Right lobe of liver (tissue), 6 donors: Measurements from ENCODE around the gene PCLAF. TPM values are rescaled to one million over a fixed set of nuclear protein-coding genes. Genes with fewer than 3 reads are reported as not detected.

ENCODE experiments used
- ATAC-seq, 4 donors: fragments of 200-7000 bp; cut with Tn5 transposase; one replicate each; pipeline ENCODE4 v1.9.1; 2020; ENCODE audit warnings: mild to moderate bottlenecking in 4 of 4, moderate library complexity in 4 of 4
- DNase-seq, 3 donors: peaks; one replicate each; pipeline ENCODE4 v3.0.0-alpha.2; 2020
- H3K27ac ChIP-seq, 3 donors: fragments of 200-600 bp; one replicate each; pipeline ENCODE4 v1.8.0; 2022
- H3K27me3 ChIP-seq, 2 donors: fragments of 200-600 bp; one replicate each; pipeline ENCODE4 v1.8.0; 2022
- H3K36me3 ChIP-seq, 4 donors: fragments of 200-600 bp; sonication (generic) in 1 of 4; one replicate each; pipeline versions ENCODE4 v1.5.1 to v1.8.0; 2017 to 2022; ENCODE audit warnings: control low read depth in 1 of 4
- H3K4me1 ChIP-seq, 4 donors: fragments of 200-600 bp; sonication (generic) in 1 of 4; one replicate each; pipeline versions ENCODE4 v1.5.1 to v1.8.0; 2017 to 2022; ENCODE audit warnings: control low read depth in 1 of 4
- H3K4me3 ChIP-seq, 3 donors: fragments of 200-600 bp; one replicate each; pipeline ENCODE4 v1.8.0; 2022
- H3K9me3 ChIP-seq, 4 donors: fragments of 200-600 bp; sonication (generic) in 1 of 4; one replicate each; pipeline versions ENCODE4 v1.5.1 to v1.8.0; 2017 to 2022; ENCODE audit warnings: control low read depth in 1 of 4
- POLR2A ChIP-seq: fragments of 450-650 bp; IDR thresholded peaks from one replicate; pipeline ENCODE4 v1.6.1; 2017; ENCODE audit warnings: antibody characterized with exemption, mild to moderate bottlenecking
- WGBS: methylation state at CpG from one replicate; pipeline ENCODE4 v1.1.6; 2018; ENCODE audit warnings: low coverage, low lambda C conversion rate; ENCODE audit not compliant: insufficient coverage; ENCODE audit errors: missing lambda C conversion rate; 5-methylcytosine and 5-hydroxymethylcytosine counted together
- intact Hi-C, 2 donors: fragments of 100-400 bp; cut with DNase I; formaldehyde crosslinking; loops; one replicate each; pipeline versions ENCODE4 v1.11.2 to v1.14.1; 2022
- total RNA-seq, 6 experiments: library from RNA; depleted of rRNA in 2 of 6; stranded (reverse); fragments of >200 nt in 2 of 6; fragmentation: NEBNext Ultra II Directional in 3 of 6; extraction: Animal tissue kit (Norgen Biotek cat#: 25700) in 3 of 6; gene quantifications; one replicate each; pipeline versions ENCODE4 v1.1.0 to v1.2.4, GENCODE V29; 2016 to 2023
- TF ChIP-seq, protein P1 (sequence below), 4 donors: fragments of 200-600 bp in 3 of 4; fragments of 450-650 bp in 1 of 4; IDR thresholded peaks; one replicate each; pipeline versions ENCODE4 v1.5.1 to v1.8.0; 2016 to 2022; ENCODE audit warnings: antibody characterized with exemption in 4 of 4, mild to moderate bottlenecking in 2 of 4
- donor health status: DM: no; HTN: yes; CAD: no.
- donor health status: DM: no; HTN: no; CAD: no.
- donor health status: DM: no; HTN: no; CAD: no.
- donor health status: DM: no; HTN: yes; CAD: no.
- donor health status: DM: no; HTN: yes; CAD: no.

Gene PCLAF
- total RNA-seq, 6 experiments from 2014 or later = 0.60 to 5.6 (median 2.1) TPM

DNA sequence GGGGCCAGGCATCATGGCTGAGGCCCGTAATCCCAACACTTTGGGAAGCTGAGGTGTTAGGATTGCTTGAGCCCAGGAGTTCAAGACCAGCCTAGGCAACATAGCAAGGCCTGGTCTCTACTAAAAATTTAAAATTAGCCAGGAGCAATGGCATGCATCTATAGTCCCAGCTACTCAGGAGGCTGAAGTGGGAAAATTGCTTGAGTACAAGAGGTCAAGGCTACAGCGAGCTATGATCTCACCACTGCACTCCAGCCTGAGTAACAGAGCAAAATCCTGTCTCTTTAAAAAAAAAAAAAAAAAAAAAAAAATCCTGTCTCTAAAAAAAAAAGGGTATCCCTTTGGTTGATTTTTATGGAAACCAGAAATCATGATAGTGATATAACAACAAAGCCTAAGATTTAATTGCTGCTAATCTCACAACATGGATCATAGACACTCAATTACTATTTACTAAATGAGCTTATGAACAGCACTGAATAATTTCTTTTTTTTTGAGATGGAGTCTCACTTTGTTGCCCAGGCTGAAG lies 12.1 kb downstream of the PCLAF start:
- Histone ChIP-seq H3K36me3 (no peaks in the 10 kb centered on the region), H3K4me1 (no peaks in the 10 kb centered on the region), H3K4me3 (no peak overlapping the region), H3K9me3 (no peaks in the 10 kb centered on the region), H3K27me3 (no peaks in the 10 kb centered on the region), H3K27ac (no peak overlapping the region)
- no peak for TF ChIP-seq POLR2A
- TF ChIP-seq, protein P1, sequence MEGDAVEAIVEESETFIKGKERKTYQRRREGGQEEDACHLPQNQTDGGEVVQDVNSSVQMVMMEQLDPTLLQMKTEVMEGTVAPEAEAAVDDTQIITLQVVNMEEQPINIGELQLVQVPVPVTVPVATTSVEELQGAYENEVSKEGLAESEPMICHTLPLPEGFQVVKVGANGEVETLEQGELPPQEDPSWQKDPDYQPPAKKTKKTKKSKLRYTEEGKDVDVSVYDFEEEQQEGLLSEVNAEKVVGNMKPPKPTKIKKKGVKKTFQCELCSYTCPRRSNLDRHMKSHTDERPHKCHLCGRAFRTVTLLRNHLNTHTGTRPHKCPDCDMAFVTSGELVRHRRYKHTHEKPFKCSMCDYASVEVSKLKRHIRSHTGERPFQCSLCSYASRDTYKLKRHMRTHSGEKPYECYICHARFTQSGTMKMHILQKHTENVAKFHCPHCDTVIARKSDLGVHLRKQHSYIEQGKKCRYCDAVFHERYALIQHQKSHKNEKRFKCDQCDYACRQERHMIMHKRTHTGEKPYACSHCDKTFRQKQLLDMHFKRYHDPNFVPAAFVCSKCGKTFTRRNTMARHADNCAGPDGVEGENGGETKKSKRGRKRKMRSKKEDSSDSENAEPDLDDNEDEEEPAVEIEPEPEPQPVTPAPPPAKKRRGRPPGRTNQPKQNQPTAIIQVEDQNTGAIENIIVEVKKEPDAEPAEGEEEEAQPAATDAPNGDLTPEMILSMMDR (IDR thresholded peaks at IDR 0.05) = no peak
- intact Hi-C loops = no loop called here
- ATAC-seq (no peak), DNase-seq (no peak)
- WGBS = 75% methylated on average over 2 of the region's 2 CpGs

DNA sequence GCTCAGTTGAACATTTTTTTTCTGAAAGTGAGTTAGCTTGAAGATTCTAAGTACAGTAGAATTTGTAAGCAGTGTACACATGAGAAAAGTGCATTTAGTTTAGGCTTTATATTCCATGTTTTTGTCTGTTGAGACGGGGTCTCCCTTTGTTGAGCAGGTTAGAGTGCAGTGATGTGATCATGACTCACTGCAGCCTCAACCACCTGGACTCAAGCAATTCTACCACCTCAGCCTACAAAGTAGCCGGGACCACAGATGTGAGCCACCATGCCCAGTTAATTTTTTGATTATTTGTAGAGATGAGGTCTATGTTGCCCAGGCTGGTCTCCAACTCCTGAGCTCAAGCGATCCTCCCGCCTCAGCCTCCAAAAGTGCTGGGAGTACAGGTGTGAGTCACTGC lies 20.0 kb downstream of the PCLAF start:
- Histone ChIP-seq H3K4me3 (no peak overlapping the region), H3K27me3 (no peaks in the 10 kb centered on the region), H3K27ac (no peak overlapping the region), H3K36me3 (no peaks in the 10 kb centered on the region), H3K9me3 (no peaks in the 10 kb centered on the region), H3K4me1 (no peaks in the 10 kb centered on the region)
- no peak for TF ChIP-seq POLR2A
- TF ChIP-seq, protein P1 (IDR thresholded peaks at IDR 0.05) = no peak
- intact Hi-C loops = no loop called here
- 100% methylated on average over 1 of the region's 4 CpGs for WGBS
- ATAC-seq (no peak), DNase-seq (no peak)

DNA sequence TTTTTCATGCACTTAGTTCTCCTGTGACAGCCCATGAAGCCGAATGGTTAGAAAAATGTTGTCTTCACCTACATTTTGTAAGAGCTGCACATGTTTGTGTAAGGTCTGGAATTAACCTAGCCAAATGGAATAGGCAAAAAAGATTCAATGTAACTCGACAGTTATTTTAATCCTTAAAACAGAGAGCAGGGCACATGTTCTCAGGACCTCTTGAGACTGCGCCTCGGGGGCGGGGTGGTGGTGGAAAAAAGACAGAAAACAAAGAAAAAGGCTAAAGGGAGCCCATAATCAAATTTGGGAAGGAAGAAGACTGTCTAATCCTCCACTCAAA lies 24.6 kb downstream of the PCLAF start:
- intact Hi-C loops = loop anchor here (10.0 kb wide), 1 partner anchor 152 kb away; no protein-coding TSS in a partner anchor
- Histone ChIP-seq H3K4me3 (peak overlapping the region; percentile 65 to 78 (median 72)), H3K27ac (peak overlapping the region in 2 of 3 donors; percentile 19 to 26)

DNA sequence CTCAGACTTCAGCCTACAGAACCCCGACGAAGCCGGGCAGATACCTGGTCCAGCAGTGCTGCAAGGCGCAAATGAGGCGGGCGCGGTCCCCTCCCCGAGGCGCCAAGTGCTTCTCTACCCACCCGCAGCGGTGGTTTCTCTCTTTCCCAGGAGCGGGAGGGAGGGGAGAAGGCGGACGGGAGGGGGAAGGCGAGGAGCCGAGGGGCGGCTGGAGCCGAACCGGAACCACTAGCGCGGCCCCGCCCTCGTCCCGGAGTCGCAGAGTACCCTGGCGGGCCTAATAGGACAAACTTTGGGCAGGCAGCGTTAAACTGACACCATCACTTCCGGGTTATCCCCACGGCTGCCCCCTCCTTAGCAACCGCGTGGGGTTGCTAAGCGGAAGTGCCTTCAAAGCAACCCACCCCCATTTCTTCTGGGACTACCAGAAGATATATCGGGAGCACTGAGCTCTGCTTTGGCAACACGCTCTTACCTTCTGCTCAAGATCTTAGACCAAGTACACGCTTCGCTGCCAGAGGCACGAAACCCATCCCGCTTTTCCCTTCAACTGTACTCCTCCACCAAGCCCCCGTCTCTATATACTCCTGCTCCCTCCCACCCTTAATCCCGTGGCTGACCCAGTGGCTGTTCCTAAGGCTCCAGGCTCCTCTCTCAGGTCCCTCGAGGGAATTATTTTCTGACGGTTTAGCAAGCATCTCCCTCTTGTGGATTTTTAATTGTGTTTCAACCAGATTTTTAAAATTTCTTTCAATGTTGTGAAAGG lies 25.1 kb downstream of the PCLAF start, which contains the start of gene CSNK1G1:
TSS of gene CSNK1G1 (minus strand) at position 230 of the 766 bp plus-strand sequence. CDS start 55,674 bp downstream, outside the sequence.
- Histone ChIP-seq H3K9me3 (no peaks in the 10 kb centered on the region), H3K4me3 (peak within 1 kb of the TSS; percentile 65 to 78 (median 72)), H3K27ac (peak within 1 kb of the TSS; percentile 19 to 47 (median 36)), H3K36me3 (no peaks in the 10 kb centered on the region), H3K4me1 (no peaks in the 10 kb centered on the region), H3K27me3 (no peaks in the 10 kb centered on the region)
- 0% methylated on average over 15 of the region's 42 CpGs for WGBS
- peak; percentile 99 to 100 (median 99) for ATAC-seq
- intact Hi-C loops = loop anchor here (10.0 kb wide), 1 partner anchor 151 kb away; no protein-coding TSS in a partner anchor
- peak; percentile 24 for TF ChIP-seq POLR2A
- TF ChIP-seq, protein P1 (IDR thresholded peaks at IDR 0.05) = peak; percentile 44 to 53 (median 46)
- peak; percentile 95 to 97 (median 96) for DNase-seq

More for the DNA sequence above, 24.6 kb downstream of the PCLAF start:
- ATAC-seq = no peak
- Histone ChIP-seq H3K9me3 (no peaks in the 10 kb centered on the region), H3K36me3 (no peaks in the 10 kb centered on the region), H3K4me1 (no peaks in the 10 kb centered on the region), H3K27me3 (no peaks in the 10 kb centered on the region)
- WGBS = 31% methylated on average over 5 of the region's 5 CpGs
- DNase-seq = no peak
- no peak for TF ChIP-seq POLR2A
- TF ChIP-seq, protein P1 (IDR thresholded peaks at IDR 0.05) = no peak
